ENCODE results near the gene SCAMP3. TPM values are rescaled to one million over a fixed set of nuclear protein-coding genes. Genes with fewer than 3 reads are reported as not detected.
"Not testable (repeated sequence)": the region's sequence is repeated elsewhere in the genome, so short reads cannot be mapped to it uniquely, and the experiment has no call there.

The SCAMP3 gene
- total RNA-seq, 1 donor from 2014 or later, result 68.3 TPM

- no peak for TF ChIP-seq CTCF (IDR thresholded peaks at IDR 0.05)
- no peak overlapping the region for H3K27ac Mint-ChIP-seq (ENCODE audit: unreplicated experiment)
- peaks cover 4% of the 10 kb centered on the region for H3K36me3 Mint-ChIP-seq (ENCODE audit: low read depth)
- DNase-seq (ENCODE audit: low spot score), result no peak
- H3K4me3 Mint-ChIP-seq (ENCODE audit: unreplicated experiment), result no peak overlapping the region
- H3K4me1 Mint-ChIP-seq (ENCODE audit: low read depth), result peaks cover 29% of the 10 kb centered on the region
- no peaks in the 10 kb centered on the region for H3K9me3 Mint-ChIP-seq (ENCODE audit: low read depth)
- H3K27me3 Mint-ChIP-seq (ENCODE audit: low read depth), result no peaks in the 10 kb centered on the region
Observed at GRCh38 chr1:155250246-155250632, 11.9 kb downstream of the SCAMP3 start.

GRCh38 chr1:155247667-155248553, 14.2 kb downstream of the SCAMP3 start:
- Mint-ChIP-seq H3K27ac (ENCODE audit: unreplicated experiment) (no peak overlapping the region), H3K27me3 (ENCODE audit: low read depth) (no peaks in the 10 kb centered on the region), H3K4me3 (ENCODE audit: unreplicated experiment) (no peak overlapping the region), H3K4me1 (ENCODE audit: low read depth) (peaks cover 29% of the 10 kb centered on the region), H3K9me3 (ENCODE audit: low read depth) (no peaks in the 10 kb centered on the region), H3K36me3 (ENCODE audit: low read depth) (peaks cover 6% of the 10 kb centered on the region)
- TF ChIP-seq CTCF (IDR thresholded peaks at IDR 0.05), result no peak
- DNase-seq (ENCODE audit: low spot score), result no peak

GRCh38 chr1:155246796-155247195, 15.4 kb downstream of the SCAMP3 start:
- not testable (repeated sequence) for H3K27me3 Mint-ChIP-seq (ENCODE audit: low read depth); H3K27ac Mint-ChIP-seq (ENCODE audit: unreplicated experiment); DNase-seq (ENCODE audit: low spot score); H3K4me3 Mint-ChIP-seq (ENCODE audit: unreplicated experiment); H3K36me3 Mint-ChIP-seq (ENCODE audit: low read depth); H3K9me3 Mint-ChIP-seq (ENCODE audit: low read depth)
- H3K4me1 Mint-ChIP-seq (ENCODE audit: low read depth), result peaks cover 30% of the 10 kb centered on the region

- Mint-ChIP-seq H3K4me3 (ENCODE audit: unreplicated experiment) (peak overlapping the region; percentile 90), H3K9me3 (ENCODE audit: low read depth) (no peaks in the 10 kb centered on the region), H3K4me1 (ENCODE audit: low read depth) (peaks cover 38% of the 10 kb centered on the region), H3K27ac (ENCODE audit: unreplicated experiment) (peak overlapping the region; percentile 88), H3K36me3 (ENCODE audit: low read depth) (peaks cover 6% of the 10 kb centered on the region), H3K27me3 (ENCODE audit: low read depth) (no peaks in the 10 kb centered on the region)
- TF ChIP-seq CTCF (IDR thresholded peaks at IDR 0.05), result no peak
- DNase-seq (ENCODE audit: low spot score), result no peak
Observed at GRCh38 chr1:155245163-155245524, 17.0 kb downstream of the SCAMP3 start.

GRCh38 chr1:155244368-155245162, 17.6 kb downstream of the SCAMP3 start:
- H3K27me3 Mint-ChIP-seq (ENCODE audit: low read depth), result no peaks in the 10 kb centered on the region
- H3K27ac Mint-ChIP-seq (ENCODE audit: unreplicated experiment), result peak overlapping the region; percentile 88
- DNase-seq (ENCODE audit: low spot score), result peak; percentile 98
- peak; percentile 72 for TF ChIP-seq CTCF (IDR thresholded peaks at IDR 0.05)
- peaks cover 6% of the 10 kb centered on the region for H3K36me3 Mint-ChIP-seq (ENCODE audit: low read depth)
- H3K4me1 Mint-ChIP-seq (ENCODE audit: low read depth), result peaks cover 38% of the 10 kb centered on the region
- no peaks in the 10 kb centered on the region for H3K9me3 Mint-ChIP-seq (ENCODE audit: low read depth)
- H3K4me3 Mint-ChIP-seq (ENCODE audit: unreplicated experiment), result peak overlapping the region; percentile 90
